ENCODE measurements around the gene CSAD.
A peak's percentile ranks its signal among the peaks of the same experiment; 100 is the strongest.

CSAD gene

DNA sequence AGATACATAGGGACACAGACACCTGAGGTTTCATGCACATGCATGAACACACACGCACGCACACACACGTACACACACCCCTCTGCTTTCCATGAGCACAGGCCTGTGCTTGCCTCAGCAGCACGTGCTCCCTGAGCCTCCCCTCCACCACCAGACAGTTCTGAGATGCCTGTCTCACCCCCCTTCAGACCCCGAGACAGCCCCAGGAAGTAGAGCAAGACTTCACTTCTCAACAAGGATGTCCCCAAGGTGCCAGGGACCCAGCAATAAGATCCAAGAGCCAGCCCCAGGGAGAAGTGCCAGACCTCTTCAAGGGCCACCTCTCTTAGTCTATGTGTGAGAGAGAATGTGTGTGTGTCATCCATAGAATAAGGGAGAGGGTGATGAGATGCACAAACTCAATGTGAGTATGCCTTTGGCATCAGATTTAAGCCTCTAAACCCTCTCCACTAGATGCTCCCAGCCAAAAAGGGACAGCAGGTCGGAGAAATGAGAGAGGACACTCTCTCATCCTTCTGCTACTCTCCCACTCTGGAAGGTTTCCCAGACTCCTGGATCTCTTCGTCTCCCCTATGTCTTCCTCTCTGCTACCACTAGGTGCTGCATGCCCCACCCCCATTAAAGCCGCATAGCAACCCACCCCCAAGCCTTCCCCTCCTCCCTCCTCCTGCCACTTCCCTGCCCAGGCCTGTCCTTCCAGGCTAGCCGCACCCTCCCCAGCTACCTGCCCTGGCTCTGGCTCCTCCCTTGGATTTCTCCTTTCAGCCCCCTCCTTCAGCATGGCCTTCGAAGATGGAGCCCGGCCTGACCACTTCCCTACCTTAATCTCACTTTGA is 43.6 kb upstream of the CSAD start:
- Histone ChIP-seq H3K4me3 (ENCODE audit: low read depth in 1 of 5, low read length in 5 of 5) (peak overlapping the region in 1 of 5 donors; percentile 10), H3K36me3 (ENCODE audit: control insufficient read depth in 5 of 5, insufficient read depth in 5 of 5, low read length in 5 of 5) (peaks cover 0 to 4% (median 0%) of the 10 kb centered on the region in 5 donors), H3K27ac (ENCODE audit: low read depth, low read length) (no peak overlapping the region), H3K4me1 (ENCODE audit: control insufficient read depth in 5 of 5, insufficient read depth in 5 of 5, low read length in 5 of 5) (peaks cover 7 to 50% (median 38%) of the 10 kb centered on the region in 5 donors), H3K27me3 (ENCODE audit: control insufficient read depth in 5 of 5, insufficient read depth in 4 of 5, low read length in 5 of 5) (no peaks in the 10 kb centered on the region), H3K9me3 (ENCODE audit: control insufficient read depth in 5 of 5, low read length in 5 of 5) (no peaks in the 10 kb centered on the region), H3K9ac (ENCODE audit: low read length in 5 of 5) (peak overlapping the region in 2 of 5 donors; percentile 8 to 26)

DNA sequence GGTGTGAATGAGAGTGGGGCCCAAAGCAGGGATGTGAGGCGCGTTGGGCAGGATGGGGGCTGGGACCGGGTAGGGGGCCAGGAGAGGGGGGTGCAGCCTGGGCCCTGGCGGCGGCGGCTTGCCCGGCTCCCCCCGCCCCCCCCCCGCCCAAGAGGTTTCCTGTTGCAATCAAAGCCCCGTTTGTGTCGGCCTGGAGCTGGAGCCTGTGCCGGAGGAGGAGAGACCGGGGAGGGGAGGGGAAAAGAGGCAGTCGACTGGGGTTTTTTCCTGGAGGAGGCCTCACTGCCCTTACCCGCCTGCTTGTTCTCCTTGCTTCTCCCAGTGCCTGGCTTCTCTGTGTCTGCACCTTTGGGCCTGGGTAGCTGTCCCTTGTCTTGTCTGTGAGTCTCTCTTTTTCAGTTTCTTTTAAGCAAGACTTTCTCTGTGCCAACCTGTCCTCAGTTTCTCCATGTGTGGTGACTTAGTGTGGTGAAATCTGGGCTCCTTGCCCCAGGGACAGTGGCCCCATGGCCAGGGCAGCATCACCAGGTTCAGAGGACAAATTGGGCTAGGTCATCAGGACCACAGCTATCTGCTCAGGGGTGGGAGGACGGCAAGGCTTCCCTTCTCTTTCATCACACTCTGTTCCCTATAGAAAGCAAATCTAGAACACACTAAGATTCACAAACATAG is 42.8 kb upstream of the CSAD start:
- H3K9ac ChIP-seq (ENCODE audit: low read length in 5 of 5) = peak overlapping the region in 2 of 5 donors; percentile 18 to 26
- peaks cover 7 to 57% (median 44%) of the 10 kb centered on the region in 5 donors for H3K4me1 ChIP-seq (ENCODE audit: control insufficient read depth in 5 of 5, insufficient read depth in 5 of 5, low read length in 5 of 5)
- H3K36me3 ChIP-seq (ENCODE audit: control insufficient read depth in 5 of 5, insufficient read depth in 5 of 5, low read length in 5 of 5) = peaks cover 0 to 4% (median 0%) of the 10 kb centered on the region in 5 donors
- peak overlapping the region in 1 of 5 donors; percentile 10 for H3K4me3 ChIP-seq (ENCODE audit: low read depth in 1 of 5, low read length in 5 of 5)
- H3K27me3 ChIP-seq (ENCODE audit: control insufficient read depth in 5 of 5, insufficient read depth in 4 of 5, low read length in 5 of 5) = no peaks in the 10 kb centered on the region
- H3K9me3 ChIP-seq (ENCODE audit: control insufficient read depth in 5 of 5, low read length in 5 of 5) = no peaks in the 10 kb centered on the region
- peak overlapping the region; percentile 17 for H3K27ac ChIP-seq (ENCODE audit: low read depth, low read length)

DNA sequence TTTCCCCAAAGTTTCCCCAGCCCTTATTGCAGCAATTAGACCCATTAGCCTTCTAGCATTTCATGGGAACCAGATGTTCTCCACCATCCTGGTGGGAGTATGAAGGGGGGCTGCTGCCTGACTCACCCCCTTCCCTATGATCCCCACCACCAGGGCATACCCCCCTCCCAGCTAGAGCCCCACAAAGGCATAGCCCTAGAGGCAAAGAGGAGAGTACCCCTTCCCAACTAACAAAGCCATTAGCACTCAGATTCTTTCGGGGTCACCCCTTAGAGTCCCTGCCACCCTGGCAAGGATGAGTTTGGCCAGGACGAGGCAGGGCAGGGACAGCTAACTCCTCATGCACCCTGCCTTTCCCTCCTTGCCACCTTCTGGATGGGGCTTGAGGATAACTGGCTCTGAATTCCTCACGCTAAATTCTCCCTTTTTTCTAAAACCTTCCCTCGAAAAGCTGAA is 42.1 kb upstream of the CSAD start:
- Histone ChIP-seq H3K27me3 (ENCODE audit: control insufficient read depth in 5 of 5, insufficient read depth in 4 of 5, low read length in 5 of 5) (no peaks in the 10 kb centered on the region), H3K9ac (ENCODE audit: low read length in 5 of 5) (peak overlapping the region in 2 of 5 donors; percentile 13 to 38), H3K9me3 (ENCODE audit: control insufficient read depth in 5 of 5, low read length in 5 of 5) (no peaks in the 10 kb centered on the region), H3K4me1 (ENCODE audit: control insufficient read depth in 5 of 5, insufficient read depth in 5 of 5, low read length in 5 of 5) (peaks cover 9 to 63% (median 51%) of the 10 kb centered on the region in 5 donors), H3K36me3 (ENCODE audit: control insufficient read depth in 5 of 5, insufficient read depth in 5 of 5, low read length in 5 of 5) (peaks cover 0 to 4% (median 0%) of the 10 kb centered on the region in 5 donors), H3K27ac (ENCODE audit: low read depth, low read length) (peak overlapping the region; percentile 100), H3K4me3 (ENCODE audit: low read depth in 1 of 5, low read length in 5 of 5) (no peak overlapping the region)

DNA sequence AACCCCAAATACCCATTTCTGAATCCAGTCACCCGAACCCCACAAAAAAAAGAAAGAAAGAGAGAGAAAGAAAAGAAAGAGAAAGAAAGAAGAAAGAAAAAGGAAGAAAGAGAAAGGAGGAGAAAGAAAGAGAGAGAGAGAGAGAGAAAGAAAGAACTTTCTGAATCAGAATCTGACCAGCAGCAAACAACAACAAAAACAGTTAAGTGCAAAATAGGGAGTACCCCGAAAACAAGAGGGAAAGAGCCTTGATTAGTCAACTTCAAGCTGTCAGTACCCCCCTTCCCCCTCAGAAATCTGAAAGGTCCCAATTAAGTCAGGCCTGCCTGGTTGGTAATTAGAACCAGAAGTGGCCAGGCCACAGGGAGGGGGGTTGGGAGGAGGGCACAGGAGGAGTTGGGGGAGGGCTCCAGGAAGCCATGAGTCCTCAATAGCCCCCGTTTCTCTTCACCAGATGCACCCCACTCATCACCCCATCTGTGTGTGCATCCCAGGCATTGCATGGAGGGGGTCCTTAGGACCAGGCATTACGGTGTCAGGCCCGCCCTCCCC is 41.5 kb upstream of the CSAD start:
- Histone ChIP-seq H3K9me3 (ENCODE audit: control insufficient read depth in 5 of 5, low read length in 5 of 5) (no peaks in the 10 kb centered on the region), H3K36me3 (ENCODE audit: control insufficient read depth in 5 of 5, insufficient read depth in 5 of 5, low read length in 5 of 5) (peaks cover 0 to 4% (median 0%) of the 10 kb centered on the region in 5 donors), H3K27ac (ENCODE audit: low read depth, low read length) (peak overlapping the region; percentile 100), H3K27me3 (ENCODE audit: control insufficient read depth in 5 of 5, insufficient read depth in 4 of 5, low read length in 5 of 5) (no peaks in the 10 kb centered on the region), H3K4me1 (ENCODE audit: control insufficient read depth in 5 of 5, insufficient read depth in 5 of 5, low read length in 5 of 5) (peaks cover 10 to 69% (median 57%) of the 10 kb centered on the region in 5 donors), H3K4me3 (ENCODE audit: low read depth in 1 of 5, low read length in 5 of 5) (peak overlapping the region in 4 of 5 donors; percentile 22 to 84 (median 45)), H3K9ac (ENCODE audit: low read length in 5 of 5) (peak overlapping the region in 4 of 5 donors; percentile 43 to 66 (median 60))

DNA sequence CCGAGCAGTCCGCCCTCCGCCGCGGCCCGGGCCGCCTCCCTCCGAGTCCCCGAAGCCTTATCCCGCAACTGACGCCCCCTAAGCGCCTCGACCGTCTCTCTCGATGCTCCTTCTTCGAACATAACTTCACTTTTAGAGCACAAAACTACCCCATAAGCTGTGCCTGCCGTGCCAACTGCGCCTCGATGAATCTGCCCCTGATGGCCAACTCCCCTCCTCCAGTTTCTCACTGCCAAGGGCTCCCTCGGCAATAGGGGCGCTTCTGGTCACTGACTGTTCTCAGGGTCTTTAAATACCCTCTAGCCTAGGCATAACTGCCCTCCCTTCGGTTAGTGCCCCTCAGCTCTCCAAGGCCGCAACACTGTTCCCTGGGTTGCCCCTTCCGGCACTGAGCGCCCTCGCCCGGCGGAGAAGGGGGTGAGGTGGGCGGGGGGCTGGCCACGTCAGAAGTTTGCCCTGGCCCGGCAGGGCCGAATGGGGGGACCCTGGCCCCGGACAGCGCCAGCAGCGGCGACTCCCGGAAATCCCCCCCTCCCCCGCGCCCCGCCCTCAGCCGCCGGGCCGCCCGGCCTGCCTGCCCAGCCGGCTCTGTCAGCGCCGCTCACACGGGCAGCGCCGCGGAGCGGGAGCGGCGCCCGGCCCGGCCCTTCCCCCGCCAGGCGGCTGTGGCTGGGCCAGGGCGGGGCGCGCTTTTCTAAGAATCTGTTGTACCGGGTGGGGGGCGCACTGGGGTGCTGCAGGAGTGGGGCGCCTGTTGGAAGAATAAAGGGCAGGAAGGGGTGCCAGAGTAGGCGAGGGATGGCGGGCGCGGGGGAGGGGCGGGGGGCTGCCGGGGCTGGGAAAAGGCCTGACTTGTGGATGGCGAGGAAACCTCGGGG is 40.7 kb upstream of the CSAD start:
- H3K9ac ChIP-seq (ENCODE audit: low read length in 5 of 5) = peak overlapping the region; percentile 77 to 98 (median 96)
- peak overlapping the region; percentile 100 for H3K27ac ChIP-seq (ENCODE audit: low read depth, low read length)
- no peaks in the 10 kb centered on the region for H3K36me3 ChIP-seq (ENCODE audit: control insufficient read depth in 5 of 5, insufficient read depth in 5 of 5, low read length in 5 of 5)
- peak overlapping the region; percentile 70 to 91 (median 84) for H3K4me3 ChIP-seq (ENCODE audit: low read depth in 1 of 5, low read length in 5 of 5)
- H3K9me3 ChIP-seq (ENCODE audit: control insufficient read depth in 5 of 5, low read length in 5 of 5) = no peaks in the 10 kb centered on the region
- peaks cover 11 to 77% (median 65%) of the 10 kb centered on the region in 5 donors for H3K4me1 ChIP-seq (ENCODE audit: control insufficient read depth in 5 of 5, insufficient read depth in 5 of 5, low read length in 5 of 5)
- H3K27me3 ChIP-seq (ENCODE audit: control insufficient read depth in 5 of 5, insufficient read depth in 4 of 5, low read length in 5 of 5) = no peaks in the 10 kb centered on the region

DNA sequence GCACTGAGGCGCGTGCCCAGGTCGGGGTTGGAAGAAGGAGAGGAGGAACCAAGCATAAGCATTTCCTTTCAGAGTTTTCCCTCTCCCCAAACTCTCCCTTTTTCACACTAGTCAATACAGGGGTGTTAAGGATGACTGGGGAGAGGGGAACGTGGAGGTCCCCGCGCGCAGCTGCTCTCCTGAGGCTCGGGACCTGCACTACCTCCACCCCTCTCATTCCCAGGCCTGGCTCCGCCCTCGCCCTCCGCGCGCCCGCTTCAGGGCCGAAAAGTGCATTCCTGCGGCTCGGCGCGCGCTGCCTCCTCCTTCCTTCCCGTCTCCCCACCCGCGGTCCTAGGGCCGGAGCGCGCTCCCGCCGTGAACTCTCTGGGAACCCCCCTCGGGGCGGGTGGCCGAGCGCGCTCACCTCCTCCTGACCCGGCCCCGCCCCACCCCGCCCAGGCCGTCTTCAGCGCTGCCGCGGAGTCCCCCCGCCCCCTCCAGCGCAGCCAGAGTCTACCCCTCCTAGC is 40.0 kb upstream of the CSAD start:
- Histone ChIP-seq H3K9me3 (ENCODE audit: control insufficient read depth in 5 of 5, low read length in 5 of 5) (no peaks in the 10 kb centered on the region), H3K9ac (ENCODE audit: low read length in 5 of 5) (peak overlapping the region; percentile 19 to 98 (median 96)), H3K27ac (ENCODE audit: low read depth, low read length) (peak overlapping the region; percentile 100), H3K4me1 (ENCODE audit: control insufficient read depth in 5 of 5, insufficient read depth in 5 of 5, low read length in 5 of 5) (peaks cover 17 to 84% (median 70%) of the 10 kb centered on the region in 5 donors), H3K27me3 (ENCODE audit: control insufficient read depth in 5 of 5, insufficient read depth in 4 of 5, low read length in 5 of 5) (no peaks in the 10 kb centered on the region), H3K4me3 (ENCODE audit: low read depth in 1 of 5, low read length in 5 of 5) (peak overlapping the region; percentile 84 to 96 (median 94)), H3K36me3 (ENCODE audit: control insufficient read depth in 5 of 5, insufficient read depth in 5 of 5, low read length in 5 of 5) (peaks cover 0 to 1% (median under 1%) of the 10 kb centered on the region in 5 donors)

DNA sequence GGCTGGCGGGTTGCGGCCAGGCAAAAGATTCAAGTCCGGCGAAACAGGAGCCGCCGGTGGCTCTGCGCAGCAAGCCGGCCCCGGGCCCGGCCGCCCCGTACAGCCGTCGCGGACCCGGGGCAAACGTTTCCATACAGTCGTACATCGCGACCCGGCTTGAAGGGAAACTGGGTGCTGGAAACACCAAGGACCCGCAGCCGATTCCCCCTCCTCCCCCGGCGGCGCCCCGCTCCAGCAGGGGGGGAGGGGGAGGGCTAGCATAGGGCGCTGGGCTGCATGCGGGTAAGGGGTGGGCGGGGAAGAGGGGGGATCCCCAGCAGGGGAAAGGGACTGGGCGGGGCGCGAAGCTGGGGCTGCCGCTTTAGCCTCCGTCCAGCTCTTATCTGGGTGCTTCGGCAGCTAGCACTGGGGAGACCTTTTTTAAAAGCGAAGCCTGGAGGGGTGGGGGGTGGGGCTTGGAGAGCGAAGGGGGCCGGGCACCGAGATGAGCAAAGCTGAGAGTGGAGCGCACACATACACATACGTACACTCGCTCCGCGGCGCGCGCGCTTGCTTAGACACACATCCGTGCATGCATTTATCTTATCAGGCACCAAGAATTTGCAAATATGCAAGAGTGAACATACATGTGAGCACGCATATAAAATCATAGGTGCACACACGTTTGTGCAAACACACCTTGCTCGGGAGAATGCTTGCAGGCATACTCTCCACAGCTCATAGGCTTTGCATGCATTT is 39.4 kb upstream of the CSAD start:
- Histone ChIP-seq H3K27ac (ENCODE audit: low read depth, low read length) (peak overlapping the region; percentile 100), H3K4me1 (ENCODE audit: control insufficient read depth in 5 of 5, insufficient read depth in 5 of 5, low read length in 5 of 5) (peaks cover 21 to 88% (median 77%) of the 10 kb centered on the region in 5 donors), H3K9ac (ENCODE audit: low read length in 5 of 5) (peak overlapping the region; percentile 19 to 84 (median 63))

DNA sequence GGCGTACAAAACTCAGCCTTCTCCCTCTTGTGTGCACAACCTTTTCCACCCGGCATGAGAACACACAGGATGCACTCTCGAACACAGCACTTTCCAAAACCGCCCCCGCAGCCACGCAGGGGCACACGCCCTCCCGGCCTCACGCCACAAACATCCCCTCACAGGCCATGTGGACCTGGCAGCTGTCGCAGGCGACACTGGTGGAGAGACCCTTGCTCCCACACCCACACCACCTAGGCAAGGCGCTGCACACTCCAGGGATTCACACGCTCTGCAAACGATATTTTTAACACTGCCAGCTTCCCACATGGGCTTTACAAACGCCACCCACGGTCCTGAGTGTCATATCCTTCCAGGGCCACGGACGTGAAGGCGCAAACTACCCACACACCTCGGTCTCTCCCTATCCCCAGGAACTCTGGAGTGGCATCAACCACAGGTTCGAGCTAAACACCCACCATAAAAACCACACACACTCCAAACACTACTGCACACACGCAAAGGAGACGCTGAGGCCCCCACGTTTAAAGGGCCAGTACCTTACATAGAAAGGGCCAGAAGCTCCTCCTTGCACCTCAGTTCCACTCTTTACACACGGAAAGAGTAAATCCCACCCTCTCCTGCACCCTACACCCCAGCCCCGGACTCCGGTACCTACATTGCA is 38.7 kb upstream of the CSAD start:
- peak overlapping the region; percentile 100 for H3K27ac ChIP-seq (ENCODE audit: low read depth, low read length)
- H3K4me1 ChIP-seq (ENCODE audit: control insufficient read depth in 5 of 5, insufficient read depth in 5 of 5, low read length in 5 of 5) = peaks cover 23 to 89% (median 82%) of the 10 kb centered on the region in 5 donors
- no peaks in the 10 kb centered on the region for H3K27me3 ChIP-seq (ENCODE audit: control insufficient read depth in 5 of 5, insufficient read depth in 4 of 5, low read length in 5 of 5)
- peaks cover 0 to 14% (median 12%) of the 10 kb centered on the region in 5 donors for H3K36me3 ChIP-seq (ENCODE audit: control insufficient read depth in 5 of 5, insufficient read depth in 5 of 5, low read length in 5 of 5)
- H3K9ac ChIP-seq (ENCODE audit: low read length in 5 of 5) = peak overlapping the region; percentile 57 to 84 (median 63)
- no peaks in the 10 kb centered on the region for H3K9me3 ChIP-seq (ENCODE audit: control insufficient read depth in 5 of 5, low read length in 5 of 5)
- H3K4me3 ChIP-seq (ENCODE audit: low read depth in 1 of 5, low read length in 5 of 5) = peak overlapping the region; percentile 84 to 97 (median 94)

More for the DNA sequence above, 39.4 kb upstream of the CSAD start:
- Histone ChIP-seq H3K27me3 (ENCODE audit: control insufficient read depth in 5 of 5, insufficient read depth in 4 of 5, low read length in 5 of 5) (no peaks in the 10 kb centered on the region), H3K9me3 (ENCODE audit: control insufficient read depth in 5 of 5, low read length in 5 of 5) (no peaks in the 10 kb centered on the region), H3K36me3 (ENCODE audit: control insufficient read depth in 5 of 5, insufficient read depth in 5 of 5, low read length in 5 of 5) (peaks cover 0 to 8% (median 7%) of the 10 kb centered on the region in 5 donors), H3K4me3 (ENCODE audit: low read depth in 1 of 5, low read length in 5 of 5) (peak overlapping the region; percentile 84 to 97 (median 94))

Measured in subcutaneous abdominal adipose tissue (tissue), 5 donors.